Body of pancreas (tissue), 4 donors: Measurements from ENCODE around the gene CRP. TPM values are rescaled to one million over a fixed set of nuclear protein-coding genes. Genes with fewer than 3 reads are reported as not detected.

ENCODE experiments used
- ATAC-seq: fragments of 150-250 bp; one replicate; pipeline ENCODE4 v1.9.1; 2016
- DNase-seq, 4 donors: peaks; one replicate each; pipeline ENCODE4 v3.0.0-alpha.2; 2019
- H3K27ac ChIP-seq, 4 donors: fragments of 200-600 bp; sonication (generic); 1 replicate in 3 of 4; 2 replicates in 1 of 4; pipeline versions ENCODE4 v1.5.1 to v1.6.1; 2016 to 2019; ENCODE audit warnings: mild to moderate bottlenecking in 1 of 4, mixed read lengths in 1 of 4, moderate library complexity in 1 of 4
- H3K27me3 ChIP-seq, 2 donors: fragments of 200-600 bp; sonication (generic); one replicate each; pipeline ENCODE4 v1.6.0; 2016; ENCODE audit warnings: mild to moderate bottlenecking in 1 of 2
- H3K36me3 ChIP-seq, 2 donors: fragments of 200-600 bp; sonication (generic); replicated peaks in 1 of 2; 2 replicates each; pipeline ENCODE4 v1.5.1; 2016; ENCODE audit warnings: low read depth in 2 of 2; ENCODE audit not compliant: insufficient read depth in 1 of 2
- H3K4me1 ChIP-seq: fragments of 200-600 bp; sonication (generic); one replicate; pipeline ENCODE4 v1.6.0; 2016
- H3K4me3 ChIP-seq, 2 donors: fragments of 200-600 bp; sonication (generic); 1 replicate in 1 of 2; 2 replicates in 1 of 2; pipeline ENCODE4 v1.5.1; 2016 to 2019
- H3K9me3 ChIP-seq, 3 donors: fragments of 200-600 bp; sonication (generic); 1 replicate in 2 of 3; 2 replicates in 1 of 3; pipeline ENCODE4 v1.5.1; 2016
- POLR2A ChIP-seq, 3 donors: fragments of 450-650 bp; IDR thresholded peaks; one replicate each; pipeline ENCODE4 v1.6.1; 2016; ENCODE audit warnings: antibody characterized with exemption in 3 of 3, mild to moderate bottlenecking in 2 of 3
- WGBS, 2 donors: methylation state at CpG; one replicate each; pipeline ENCODE4 v1.1.5; 2017; 5-methylcytosine and 5-hydroxymethylcytosine counted together
- intact Hi-C: fragments of 100-400 bp; cut with DNase I; formaldehyde crosslinking; loops from one replicate; pipeline ENCODE4 v1.15.1; 2023
- total RNA-seq, 2 donors: library from RNA; depleted of rRNA; stranded (reverse); fragments of >200 nt; gene quantifications; one replicate each; pipeline ENCODE4 v1.1.0, GENCODE V29; 2016
- TF ChIP-seq, protein P1 (sequence below), 7 experiments: fragments of 450-650 bp in 4 of 7; fragments of 200-600 bp in 3 of 7; sonication (generic) in 3 of 7; IDR thresholded peaks; one replicate each; pipeline ENCODE4 v1.5.1; 2016 to 2019; ENCODE audit warnings: antibody characterized with exemption in 7 of 7

CRP gene
- total RNA-seq, 2 donors from 2014 or later: 0.33 to 1.6 TPM

DNA sequence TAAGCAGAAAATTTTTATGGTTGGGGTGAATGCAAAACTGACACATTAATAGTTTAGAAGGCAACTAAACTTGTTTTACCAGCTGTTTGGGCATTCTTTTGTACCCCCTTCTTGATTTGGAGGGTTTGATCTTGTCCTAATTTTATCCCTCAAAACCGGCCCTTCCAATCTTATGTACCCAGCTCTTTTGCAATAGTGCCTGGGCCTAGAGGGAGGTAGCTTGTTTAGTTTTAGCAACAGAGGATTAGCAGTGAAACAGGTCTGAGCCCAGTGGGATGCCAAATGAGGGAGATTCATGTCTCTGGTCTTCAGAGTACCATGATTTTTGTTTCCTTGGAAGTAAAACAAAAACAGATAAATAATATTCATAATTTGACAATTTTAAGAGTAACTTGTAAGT lies 45.1 kb downstream of the CRP start:
- no peaks in the 10 kb centered on the region for H3K27me3 ChIP-seq
- no peaks in the 10 kb centered on the region for H3K9me3 ChIP-seq
- DNase-seq: no peak
- no peaks in the 10 kb centered on the region for H3K4me1 ChIP-seq
- no peaks in the 10 kb centered on the region for H3K36me3 ChIP-seq
- WGBS, 2 donors: 54 to 67% methylated on average over 1 of the region's 1 CpG
- intact Hi-C loops: no loop called here
- H3K4me3 ChIP-seq: no peak overlapping the region
- H3K27ac ChIP-seq: no peak overlapping the region
- ATAC-seq: no peak
- TF ChIP-seq, protein P1, sequence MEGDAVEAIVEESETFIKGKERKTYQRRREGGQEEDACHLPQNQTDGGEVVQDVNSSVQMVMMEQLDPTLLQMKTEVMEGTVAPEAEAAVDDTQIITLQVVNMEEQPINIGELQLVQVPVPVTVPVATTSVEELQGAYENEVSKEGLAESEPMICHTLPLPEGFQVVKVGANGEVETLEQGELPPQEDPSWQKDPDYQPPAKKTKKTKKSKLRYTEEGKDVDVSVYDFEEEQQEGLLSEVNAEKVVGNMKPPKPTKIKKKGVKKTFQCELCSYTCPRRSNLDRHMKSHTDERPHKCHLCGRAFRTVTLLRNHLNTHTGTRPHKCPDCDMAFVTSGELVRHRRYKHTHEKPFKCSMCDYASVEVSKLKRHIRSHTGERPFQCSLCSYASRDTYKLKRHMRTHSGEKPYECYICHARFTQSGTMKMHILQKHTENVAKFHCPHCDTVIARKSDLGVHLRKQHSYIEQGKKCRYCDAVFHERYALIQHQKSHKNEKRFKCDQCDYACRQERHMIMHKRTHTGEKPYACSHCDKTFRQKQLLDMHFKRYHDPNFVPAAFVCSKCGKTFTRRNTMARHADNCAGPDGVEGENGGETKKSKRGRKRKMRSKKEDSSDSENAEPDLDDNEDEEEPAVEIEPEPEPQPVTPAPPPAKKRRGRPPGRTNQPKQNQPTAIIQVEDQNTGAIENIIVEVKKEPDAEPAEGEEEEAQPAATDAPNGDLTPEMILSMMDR (IDR thresholded peaks at IDR 0.05): no peak

DNA sequence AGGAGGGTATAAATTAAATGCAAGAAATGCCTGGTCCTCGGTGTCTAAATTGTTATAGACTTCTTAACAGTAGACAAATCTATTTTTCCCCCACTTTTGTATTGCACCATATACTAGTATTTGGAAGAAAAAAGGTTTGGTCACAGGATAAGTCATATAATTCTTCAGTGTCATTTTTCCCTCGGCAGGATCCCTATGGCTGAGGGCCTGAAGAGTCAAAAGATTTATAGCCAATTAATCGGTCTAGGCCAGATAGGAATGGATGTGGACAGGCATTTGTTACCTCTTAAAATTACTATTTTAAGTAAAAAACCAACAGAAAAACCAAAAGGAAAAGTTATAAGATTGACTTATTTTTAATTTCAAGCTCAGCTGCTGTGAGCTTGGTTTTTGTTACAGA lies 45.6 kb downstream of the CRP start:
- no peaks in the 10 kb centered on the region for H3K9me3 ChIP-seq
- H3K36me3 ChIP-seq: no peaks in the 10 kb centered on the region
- DNase-seq (no peak), ATAC-seq (no peak)
- no peak overlapping the region for H3K4me3 ChIP-seq
- intact Hi-C loops: no loop called here
- TF ChIP-seq, protein P1 (IDR thresholded peaks at IDR 0.05): no peak
- no peak for TF ChIP-seq POLR2A (IDR thresholded peaks at IDR 0.05)
- no peak overlapping the region for H3K27ac ChIP-seq
- WGBS, 2 donors: 72% methylated on average over 3 of the region's 3 CpGs
- no peaks in the 10 kb centered on the region for H3K4me1 ChIP-seq
- H3K27me3 ChIP-seq: no peaks in the 10 kb centered on the region

GRCh38 chr1:159664247-159664646 lies 50.1 kb downstream of the CRP start:
- Histone ChIP-seq H3K4me1 (no peaks in the 10 kb centered on the region), H3K27ac (no peak overlapping the region), H3K9me3 (no peaks in the 10 kb centered on the region), H3K4me3 (no peak overlapping the region), H3K36me3 (no peaks in the 10 kb centered on the region), H3K27me3 (no peaks in the 10 kb centered on the region)
- DNase-seq (peak in 1 of 4 donors; percentile 6), ATAC-seq (no peak)
- TF ChIP-seq POLR2A (IDR thresholded peaks at IDR 0.05): no peak
- TF ChIP-seq, protein P1 (IDR thresholded peaks at IDR 0.05): no peak
- intact Hi-C loops: no loop called here
- 67 to 76% methylated on average over 3 of the region's 3 CpGs for WGBS, 2 donors

DNA sequence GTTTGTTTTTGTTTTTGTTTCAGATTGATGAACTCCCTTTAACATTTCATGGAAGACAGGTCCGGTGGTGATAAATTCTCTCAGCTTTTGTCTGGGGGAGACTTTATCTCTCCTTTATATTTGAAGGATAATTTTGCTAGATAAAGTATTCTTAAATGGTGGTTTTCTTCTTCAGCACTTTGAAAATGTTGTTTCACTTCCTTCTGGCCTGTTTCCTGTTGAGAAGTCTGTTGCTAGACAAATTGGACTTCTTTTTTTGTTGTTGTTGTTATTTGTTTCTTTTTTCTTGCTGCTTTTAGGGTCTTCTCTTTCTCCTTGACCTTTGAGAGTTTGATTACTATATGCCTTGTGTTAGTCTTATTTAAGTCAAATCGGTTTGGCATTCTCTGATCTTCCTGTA lies 50.8 kb downstream of the CRP start:
- DNase-seq: no peak
- H3K36me3 ChIP-seq: no peaks in the 10 kb centered on the region
- TF ChIP-seq, protein P1 (IDR thresholded peaks at IDR 0.05): no peak
- TF ChIP-seq POLR2A (IDR thresholded peaks at IDR 0.05): no peak
- no peak for ATAC-seq
- H3K4me3 ChIP-seq: no peak overlapping the region
- intact Hi-C loops: no loop called here
- H3K9me3 ChIP-seq: no peaks in the 10 kb centered on the region
- no peak overlapping the region for H3K27ac ChIP-seq
- no peaks in the 10 kb centered on the region for H3K4me1 ChIP-seq
- 58 to 62% methylated on average over 2 of the region's 2 CpGs for WGBS, 2 donors
- no peaks in the 10 kb centered on the region for H3K27me3 ChIP-seq

Other genes with a start within 250 kb of the CRP start
- not detected for gene OR10J5, start 178.6 kb downstream of the CRP start, total RNA-seq
- 1 to 10 TPM in 1 of 2 donors, under 1 TPM in 1; 0.99 to 4.2 TPM for gene APCS, start 126.8 kb downstream of the CRP start, total RNA-seq
- gene DUSP23, start 66.4 kb upstream of the CRP start, total RNA-seq: 10 to 100 TPM; 60.6 to 91.1 TPM
- gene FCRL6, start 87.8 kb upstream of the CRP start, total RNA-seq: 1 to 10 TPM in 1 of 2 donors, not detected in 1; 6.3 TPM
- 1 to 10 TPM in 1 of 2 donors, not detected in 1; 3.6 TPM for gene SLAMF8, start 112.3 kb upstream of the CRP start, total RNA-seq
- gene VSIG8, start 148.1 kb upstream of the CRP start, total RNA-seq: not detected
- gene CFAP45, start 185.6 kb upstream of the CRP start, total RNA-seq: not detected
- gene TAGLN2, start 210.9 kb upstream of the CRP start, total RNA-seq: 100 to 1,000 TPM in 1 of 2 donors, 10 to 100 TPM in 1; 63.0 to 118 TPM
- 1 to 10 TPM; 2.3 to 4.9 TPM for gene IGSF9, start 231.0 kb upstream of the CRP start, total RNA-seq
- not detected for gene SLAMF9, start 239.6 kb upstream of the CRP start, total RNA-seq